ENCODE results near the gene ISOC2.
"Not testable (repeated sequence)": the region's sequence is repeated elsewhere in the genome, so short reads cannot be mapped to it uniquely, and the experiment has no call there.

ISOC2 gene

GRCh38 chr19:55426042-55426441, 35.4 kb downstream of the ISOC2 start:
- Mint-ChIP-seq H3K27ac (no peak overlapping the region), H3K4me1 (peaks cover 27% of the 10 kb centered on the region), H3K9me3 (peaks cover 0 to 8% of the 10 kb centered on the region in 2 donors), H3K4me3 (no peak overlapping the region), H3K27me3 (peaks cover 37% of the 10 kb centered on the region)
- no peak for DNase-seq
- ATAC-seq = no peak

- no peak for ATAC-seq
- DNase-seq = no peak
- peaks cover 21% of the 10 kb centered on the region for H3K27me3 Mint-ChIP-seq
- no peaks in the 10 kb centered on the region for H3K9me3 Mint-ChIP-seq
- no peak overlapping the region for H3K27ac Mint-ChIP-seq
- no peak overlapping the region for H3K4me3 Mint-ChIP-seq
- H3K4me1 Mint-ChIP-seq = peaks cover 28% of the 10 kb centered on the region
Observed at GRCh38 chr19:55424518-55424917, 36.9 kb downstream of the ISOC2 start.

DNA sequence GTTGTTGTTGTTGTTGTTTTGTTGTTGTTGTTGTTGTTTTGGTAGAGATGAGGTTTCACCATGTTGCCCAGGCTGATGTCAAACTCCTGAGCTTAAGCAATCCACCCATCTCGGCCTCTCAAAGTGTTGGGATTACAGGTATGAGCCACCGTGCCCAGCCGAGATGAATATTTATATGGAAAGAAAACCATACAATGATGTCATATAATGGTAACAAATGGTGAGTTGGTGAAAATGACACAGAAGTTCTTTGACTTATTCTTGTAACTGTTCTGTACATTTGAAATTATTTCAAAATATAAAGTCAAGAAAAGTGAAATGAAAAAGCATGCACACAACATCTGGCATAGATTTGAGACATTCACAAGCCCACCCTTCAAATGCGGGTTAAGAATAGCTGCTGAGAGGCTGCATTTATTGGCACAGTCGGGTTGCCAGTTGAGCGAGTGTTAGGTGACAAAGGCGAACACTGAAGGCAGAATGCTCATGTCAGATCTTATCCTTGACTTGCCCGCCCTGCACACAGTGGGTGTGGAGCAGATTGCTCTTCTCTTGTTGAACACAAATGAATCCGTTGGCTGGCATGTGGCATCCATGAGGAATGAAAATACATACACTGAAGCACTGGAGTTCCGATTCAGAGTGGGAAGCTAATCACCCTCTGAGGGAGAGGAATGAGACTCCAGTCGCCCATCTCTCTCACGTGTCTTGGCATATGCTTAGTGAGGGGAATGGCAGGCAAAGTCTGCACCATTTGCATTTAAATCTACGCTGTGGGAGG, 38.0 kb downstream of the ISOC2 start:
- H3K9me3 Mint-ChIP-seq = no peaks in the 10 kb centered on the region
- peaks cover 18% of the 10 kb centered on the region for H3K4me1 Mint-ChIP-seq
- DNase-seq = no peak
- H3K4me3 Mint-ChIP-seq = no peak overlapping the region
- H3K27me3 Mint-ChIP-seq = peaks cover 10% of the 10 kb centered on the region
- no peak for ATAC-seq
- H3K27ac Mint-ChIP-seq = no peak overlapping the region

DNA sequence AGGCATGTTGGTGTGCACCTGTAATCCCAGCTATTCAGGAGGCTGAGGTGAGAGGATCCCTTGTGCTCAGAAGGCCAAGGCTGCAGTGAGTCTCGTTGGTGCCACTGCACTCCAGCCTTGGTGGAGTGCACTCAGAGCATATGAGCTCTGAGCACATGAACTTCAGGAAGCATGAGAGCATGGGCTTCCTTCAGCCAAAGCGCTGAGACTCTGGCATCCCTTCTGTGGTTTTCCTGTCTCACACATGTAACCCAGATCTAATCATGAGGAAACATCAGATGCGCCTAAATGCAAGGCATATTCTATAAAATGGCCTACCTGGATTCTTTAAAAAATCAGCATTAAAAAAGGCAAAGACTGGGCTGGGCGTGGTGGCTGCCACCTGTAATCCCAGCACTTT, 40.2 kb downstream of the ISOC2 start:
- H3K4me3 Mint-ChIP-seq = not testable (repeated sequence)

DNA sequence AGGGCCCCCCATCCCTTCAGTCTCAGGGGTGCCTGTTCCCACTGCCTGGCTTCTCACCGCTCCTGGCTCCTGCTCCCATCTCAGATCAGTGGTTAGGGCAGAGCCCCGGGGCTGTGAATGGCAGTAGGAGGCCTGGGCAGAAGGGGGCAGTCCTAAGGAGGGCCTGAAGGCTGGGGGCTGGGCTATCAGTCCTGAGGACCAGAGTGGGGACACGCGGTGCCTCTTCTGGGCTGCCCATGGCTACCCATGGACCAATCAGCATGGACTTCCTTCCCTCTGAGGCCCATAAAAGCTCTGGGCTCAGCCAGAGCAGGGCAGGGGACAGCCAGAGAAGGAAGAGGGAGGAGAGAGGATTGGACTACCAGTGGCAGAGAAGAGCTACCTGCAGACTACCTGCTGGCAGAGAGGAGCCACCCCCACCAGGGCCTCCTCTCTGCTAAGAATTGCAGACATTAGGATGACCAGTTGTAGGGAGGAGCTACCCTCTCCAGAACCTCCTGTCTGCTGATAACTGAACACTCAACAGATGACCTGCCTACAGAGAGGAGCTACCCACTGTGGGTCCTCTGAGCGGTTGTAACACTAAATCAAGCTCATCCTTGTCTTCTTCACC, 41.7 kb downstream of the ISOC2 start:
- Mint-ChIP-seq H3K27me3 (no peaks in the 10 kb centered on the region), H3K27ac (no peak overlapping the region), H3K9me3 (no peaks in the 10 kb centered on the region), H3K4me3 (no peak overlapping the region), H3K4me1 (peaks cover 21% of the 10 kb centered on the region)
- ATAC-seq (no peak), DNase-seq (no peak)

More for the DNA sequence above, 40.2 kb downstream of the ISOC2 start:
- H3K27me3 Mint-ChIP-seq, DNase-seq, ATAC-seq, H3K9me3 Mint-ChIP-seq, H3K27ac Mint-ChIP-seq: not testable (repeated sequence)
- peaks cover 21% of the 10 kb centered on the region for H3K4me1 Mint-ChIP-seq

DNA sequence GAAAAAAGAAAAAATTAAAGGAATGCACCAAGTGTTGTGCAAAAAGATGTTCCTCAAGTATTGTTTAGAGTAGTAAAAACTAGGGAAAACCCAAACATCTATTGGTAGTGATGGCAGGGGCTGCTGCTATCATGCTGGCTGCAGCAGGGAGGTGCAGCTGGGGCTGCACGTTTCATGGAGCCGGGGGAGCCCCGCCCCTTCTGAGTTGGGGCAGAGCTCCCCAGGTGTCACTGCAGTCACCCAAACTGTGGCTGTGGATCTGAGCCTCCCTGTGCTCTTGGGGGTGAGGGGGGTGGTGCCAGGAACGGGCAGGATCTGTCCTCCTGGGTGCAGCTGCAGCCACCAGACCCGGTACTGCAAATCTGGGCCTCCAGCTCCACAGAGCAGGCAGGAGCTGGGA, 42.3 kb downstream of the ISOC2 start:
- Mint-ChIP-seq H3K4me1 (peaks cover 21% of the 10 kb centered on the region), H3K4me3 (no peak overlapping the region), H3K9me3 (no peaks in the 10 kb centered on the region), H3K27ac (no peak overlapping the region), H3K27me3 (no peaks in the 10 kb centered on the region)
- DNase-seq (no peak), ATAC-seq (no peak)

GRCh38 chr19:55418185-55418584, 43.3 kb downstream of the ISOC2 start:
- Mint-ChIP-seq H3K4me1 (peaks cover 21% of the 10 kb centered on the region), H3K9me3 (no peaks in the 10 kb centered on the region), H3K27ac (no peak overlapping the region), H3K4me3 (no peak overlapping the region), H3K27me3 (no peaks in the 10 kb centered on the region)
- DNase-seq = peak; percentile 47 to 55
- ATAC-seq = peak; percentile 70

DNA sequence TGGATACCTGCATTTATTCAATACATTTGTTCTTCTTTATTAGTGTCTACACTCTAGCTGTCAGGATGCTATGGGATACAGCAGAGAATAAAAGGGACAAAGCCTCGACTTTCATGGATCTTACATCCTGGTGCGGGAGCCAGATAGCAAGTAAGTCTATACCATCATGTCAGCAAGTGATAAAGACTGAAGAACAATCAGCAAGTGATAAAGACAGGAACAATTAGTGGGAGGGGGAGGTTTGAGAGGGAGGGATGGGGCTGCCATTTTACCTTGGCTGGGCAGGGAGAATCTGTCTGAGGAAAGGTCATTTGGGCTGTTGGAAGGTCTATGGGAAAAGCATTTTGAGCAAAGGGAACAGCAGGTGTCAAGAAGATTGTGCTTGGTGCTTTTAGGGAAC, 51.3 kb downstream of the ISOC2 start:
- ATAC-seq = no peak
- no peak for DNase-seq
- peaks cover 12 to 14% of the 10 kb centered on the region in 2 donors for H3K9me3 Mint-ChIP-seq
- no peak overlapping the region for H3K4me3 Mint-ChIP-seq
- H3K4me1 Mint-ChIP-seq = peaks cover 35% of the 10 kb centered on the region
- H3K27ac Mint-ChIP-seq = no peak overlapping the region
- peaks cover 7% of the 10 kb centered on the region for H3K27me3 Mint-ChIP-seq

DNA sequence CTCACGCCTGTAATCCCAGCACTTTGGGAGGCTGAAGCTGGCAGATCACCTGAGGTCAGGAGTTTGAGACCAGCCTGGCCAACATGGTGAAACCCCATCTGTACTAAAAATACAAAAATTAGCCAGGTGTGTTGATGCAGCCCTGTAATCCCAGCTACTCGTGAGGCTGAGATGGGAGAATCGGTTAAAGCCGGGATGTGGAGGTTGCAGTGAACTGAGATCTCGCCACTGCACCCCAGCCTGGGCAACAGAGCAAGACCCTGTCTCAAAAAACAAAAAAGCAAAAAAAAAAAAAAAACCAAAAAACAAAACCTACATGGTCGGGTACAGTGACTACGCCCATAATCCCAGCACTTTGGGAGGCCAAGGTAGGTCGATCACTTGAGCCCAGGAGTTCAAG, 52.3 kb downstream of the ISOC2 start:
- Mint-ChIP-seq H3K9me3 (peaks cover 12 to 14% of the 10 kb centered on the region in 2 donors), H3K27ac (peak overlapping the region in 1 of 2 donors; percentile 99), H3K4me1 (peaks cover 37% of the 10 kb centered on the region)
- H3K4me3 Mint-ChIP-seq, DNase-seq, H3K27me3 Mint-ChIP-seq, ATAC-seq: not testable (repeated sequence)

GRCh38 chr19:55408533-55408872, 52.9 kb downstream of the ISOC2 start:
- H3K4me1 Mint-ChIP-seq = peaks cover 43% of the 10 kb centered on the region
- peaks cover 12 to 14% of the 10 kb centered on the region in 2 donors for H3K9me3 Mint-ChIP-seq
- H3K27ac Mint-ChIP-seq = peak overlapping the region; percentile 99 to 100
- DNase-seq = no peak
- ATAC-seq = no peak
- H3K4me3 Mint-ChIP-seq = peak overlapping the region; percentile 92 to 97
- peaks cover 7% of the 10 kb centered on the region for H3K27me3 Mint-ChIP-seq

DNA sequence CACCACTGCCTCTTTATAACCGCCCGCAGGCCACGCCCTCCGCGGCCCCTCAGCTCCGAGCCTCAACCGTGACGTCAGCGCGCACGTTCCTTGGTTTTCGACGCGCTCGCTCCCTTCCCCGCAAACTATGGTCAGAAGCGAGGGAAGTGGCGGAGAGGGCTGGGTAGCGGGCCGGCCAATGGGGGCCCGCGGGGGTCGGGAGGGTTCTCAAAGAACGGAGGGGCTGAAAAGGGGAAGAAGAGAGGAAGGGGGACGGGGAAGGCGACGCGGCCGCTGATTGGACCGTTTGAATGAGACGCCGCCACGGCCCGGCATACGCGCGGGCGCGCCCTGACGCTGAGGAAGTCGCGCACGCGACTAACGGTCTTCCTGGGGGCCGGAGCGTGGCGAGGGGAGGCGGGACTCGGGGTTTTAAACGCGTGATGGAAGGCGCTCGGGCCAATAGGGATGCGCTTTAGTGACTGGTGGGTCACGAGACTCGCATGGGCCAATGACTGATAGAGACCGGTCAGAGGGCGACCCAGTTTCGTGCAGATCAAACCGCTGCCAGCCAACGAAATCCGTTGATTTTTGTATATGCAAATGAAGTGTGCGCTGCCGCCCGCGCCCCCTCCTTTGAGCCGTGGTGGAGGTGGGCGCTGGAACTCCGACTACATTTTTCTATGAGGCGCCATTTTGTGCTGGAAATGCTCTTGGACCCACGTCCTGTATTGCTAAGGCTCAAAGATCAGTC, 53.5 kb downstream of the ISOC2 start:
- Mint-ChIP-seq H3K4me1 (peaks cover 49% of the 10 kb centered on the region), H3K4me3 (peak overlapping the region; percentile 92 to 97), H3K27ac (peak overlapping the region; percentile 99 to 100), H3K27me3 (peaks cover 7% of the 10 kb centered on the region), H3K9me3 (peaks cover 12 to 14% of the 10 kb centered on the region in 2 donors)
- peak; percentile 95 for ATAC-seq
- peak; percentile 97 to 98 for DNase-seq

DNA sequence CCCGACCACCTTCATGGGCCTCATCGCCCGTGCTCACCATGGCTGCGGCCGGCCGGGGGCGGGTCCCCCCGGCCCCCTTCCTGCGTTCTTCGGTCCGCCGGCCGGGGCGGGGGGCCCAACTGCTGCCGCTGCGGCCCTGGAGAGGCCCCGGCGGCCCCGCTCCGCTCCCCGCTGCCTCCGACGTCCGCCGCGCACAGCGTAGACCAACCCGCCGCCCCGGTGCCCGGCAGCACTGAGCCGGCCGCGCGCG, 54.0 kb downstream of the ISOC2 start, which contains the start of gene UBE2S:
Gene UBE2S (minus strand): TSS at position 239 of the 250 bp plus-strand sequence. CDS start 199 bp downstream, at position 40.
- peaks cover 52% of the 10 kb centered on the region for H3K4me1 Mint-ChIP-seq
- H3K9me3 Mint-ChIP-seq = peaks cover 12 to 14% of the 10 kb centered on the region in 2 donors
- H3K27ac Mint-ChIP-seq = peak within 1 kb of the TSS; percentile 99 to 100
- not testable (repeated sequence) for H3K27me3 Mint-ChIP-seq, DNase-seq
- H3K4me3 Mint-ChIP-seq = peak within 1 kb of the TSS; percentile 92 to 97
- ATAC-seq = peak; percentile 19

- H3K9me3 Mint-ChIP-seq = peaks cover 12 to 14% of the 10 kb centered on the region in 2 donors
- peaks cover 55% of the 10 kb centered on the region for H3K4me1 Mint-ChIP-seq
- DNase-seq = no peak
Observed at GRCh38 chr19:55406826-55407549, 54.5 kb downstream of the ISOC2 start.

DNA sequence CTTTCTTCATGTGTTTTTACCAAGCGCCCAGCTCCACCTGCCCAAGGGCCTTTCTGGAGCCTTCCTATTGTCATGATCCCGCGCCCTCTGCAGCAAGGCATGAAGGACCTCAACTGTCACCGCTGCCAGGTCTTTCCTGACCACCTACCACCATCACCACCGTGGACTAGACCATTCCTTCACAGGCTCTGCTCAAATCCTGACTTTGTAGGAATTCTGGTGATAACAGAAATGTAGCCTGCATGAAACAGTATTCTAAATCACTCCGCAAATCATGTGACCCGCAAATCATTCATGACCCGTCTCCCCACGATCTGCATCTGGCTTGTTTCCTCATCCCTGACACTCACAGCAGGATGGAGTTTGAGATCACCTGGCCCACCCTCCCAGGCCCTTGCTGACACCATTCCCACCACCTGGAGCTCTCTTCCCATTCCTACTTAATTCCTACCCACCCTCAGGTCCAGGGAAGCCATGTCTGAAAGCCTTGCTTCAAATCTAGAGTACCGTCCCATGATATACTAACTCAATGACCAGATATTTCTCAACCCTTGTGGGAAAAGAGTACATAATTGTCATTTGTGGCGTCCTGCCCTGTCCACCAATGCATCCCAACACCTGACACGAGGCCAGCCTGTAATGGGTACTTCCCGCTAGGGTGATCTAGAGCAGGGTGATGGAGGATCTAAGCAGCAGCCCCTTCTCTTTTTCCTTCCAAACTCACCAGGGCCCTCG, 55.2 kb downstream of the ISOC2 start:
- no peak for ATAC-seq
- no peak for DNase-seq
- H3K27ac Mint-ChIP-seq = peak overlapping the region; percentile 90 to 98
- peaks cover 59% of the 10 kb centered on the region for H3K4me1 Mint-ChIP-seq
- H3K27me3 Mint-ChIP-seq = peaks cover 3% of the 10 kb centered on the region
- peak overlapping the region; percentile 92 to 97 for H3K4me3 Mint-ChIP-seq
- H3K9me3 Mint-ChIP-seq = peaks cover 12 to 14% of the 10 kb centered on the region in 2 donors

More at GRCh38 chr19:55406826-55407549, 54.5 kb downstream of the ISOC2 start:
- ATAC-seq = no peak
- peak overlapping the region; percentile 92 to 97 for H3K4me3 Mint-ChIP-seq
- peaks cover 7% of the 10 kb centered on the region for H3K27me3 Mint-ChIP-seq
- peak overlapping the region; percentile 90 to 98 for H3K27ac Mint-ChIP-seq

- Mint-ChIP-seq H3K9me3 (peaks cover 12 to 13% of the 10 kb centered on the region in 2 donors), H3K4me1 (peaks cover 61% of the 10 kb centered on the region), H3K4me3 (peak overlapping the region; percentile 92 to 97), H3K27ac (peak overlapping the region; percentile 64 to 98), H3K27me3 (no peaks in the 10 kb centered on the region)
- no peak for DNase-seq
- no peak for ATAC-seq
Observed at GRCh38 chr19:55405638-55406037, 55.8 kb downstream of the ISOC2 start.

All from stimulated activated naive CD8-positive, alpha-beta T cell treated with anti-CD3 and anti-CD28 coated beads, Interleukin-15, amount 100 ng/mL, for 72 hours (primary cell).